K562 (cell line): Measurements from ENCODE around the gene UBE2E3. TPM values are rescaled to one million over a fixed set of nuclear protein-coding genes. Genes with fewer than 3 reads are reported as not detected.

ENCODE experiments used
- ATAC-seq: fragments of 200-7000 bp; cut with Tn5 transposase; 3 replicates; pipeline ENCODE4 v1.9.1; 2020; ENCODE audit warnings: moderate library complexity
- BruUV-seq: library from RNA; stranded (reverse); fragments of 400-500 nt; replicated peaks from 2 replicates; lab custom pipeline; 2021; lab: Mats Ljungman, UMichigan
- CTCF ChIA-PET: fragments of 300-600 bp; formaldehyde crosslinking; extraction: SDS; loops from one replicate; lab custom pipeline; 2021; ENCODE audit warnings: low intra/inter-chr PET ratio; lab: Yijun Ruan, JAX
- POLR2A ChIA-PET: fragments of 300-600, 350-650 bp; sonication (Branson Sonifier 250); formaldehyde crosslinking; extraction: SDS; loops from one replicate; lab custom pipeline; 2021; ENCODE audit warnings: antibody characterized with exemption, inconsistent platforms; lab: Yijun Ruan, JAX
- DNase-seq, 4 experiments: peaks; one replicate each; pipeline versions ENCODE4 v3.0.0 to v3.0.0-alpha.2; 2011 to 2018; ENCODE audit warnings: low spot score in 3 of 4, mixed read lengths in 3 of 4; ENCODE audit errors: extremely low read depth in 1 of 4
- FAIRE-seq: peaks from 2 replicates; lab custom pipeline; 2011; peaks lifted over from hg19 to GRCh38; lab: Jason Lieb, UNC
- H2AFZ ChIP-seq: 2 replicates; pipeline ENCODE4 v1.6.0; 2011; ENCODE audit warnings: low read depth, low read length, control low read depth, inconsistent platforms
- H3K27ac ChIP-seq: fragments of 200-600 bp; 3 replicates; pipeline ENCODE4 v1.8.0; 2011; ENCODE audit warnings: low read depth, mild to moderate bottlenecking, control low read depth, inconsistent platforms, low read length, moderate library complexity, mixed read lengths; ENCODE audit errors: extremely low read depth
- H3K27me3 ChIP-seq, 2 experiments: fragments of 300-600 bp in 1 of 2; 2 replicates in 1 of 2; 3 replicates in 1 of 2; pipeline versions ENCODE4 v1.6.0 to v1.8.0; 2011; ENCODE audit warnings: inconsistent platforms in 2 of 2, low read length in 2 of 2, mild to moderate bottlenecking in 1 of 2, mixed read lengths in 1 of 2, moderate library complexity in 1 of 2; ENCODE audit not compliant: control insufficient read depth in 2 of 2, insufficient read depth in 2 of 2
- H3K36me3 ChIP-seq: fragments of 300-600 bp; 3 replicates; pipeline ENCODE4 v1.8.0; 2011; ENCODE audit warnings: mild to moderate bottlenecking, low read length, inconsistent platforms; ENCODE audit not compliant: control insufficient read depth, insufficient read depth
- H3K4me1 ChIP-seq, 2 experiments: fragments of 200-600 bp in 1 of 2; replicated peaks in 1 of 2; 2 replicates in 1 of 2; 3 replicates in 1 of 2; pipeline versions ENCODE4 v1.5.1 to v1.8.0; 2011; ENCODE audit warnings: inconsistent platforms in 2 of 2, low read length in 2 of 2, mild to moderate bottlenecking in 1 of 2, mixed read lengths in 1 of 2, moderate library complexity in 1 of 2; ENCODE audit not compliant: control insufficient read depth in 2 of 2, insufficient read depth in 2 of 2
- H3K4me2 ChIP-seq: 2 replicates; pipeline ENCODE4 v1.6.1; 2011; ENCODE audit warnings: low read length, control low read depth, inconsistent platforms, mixed read lengths; ENCODE audit not compliant: insufficient read depth
- H3K4me3 ChIP-seq: fragments of 200-600 bp; sonication (generic), shearing (Covaris generic); 2 replicates; pipeline ENCODE4 v1.5.1; 2016; ENCODE audit warnings: control low read depth, inconsistent platforms
- H3K79me2 ChIP-seq: fragments of 200-600 bp; 3 replicates; pipeline ENCODE4 v1.8.0; 2011; ENCODE audit warnings: low read length, inconsistent platforms; ENCODE audit not compliant: control insufficient read depth, insufficient read depth
- H3K9ac ChIP-seq, 2 experiments: 2 replicates each; pipeline versions ENCODE4 v1.6.0 to v1.6.1; 2011; ENCODE audit warnings: low read depth in 2 of 2, low read length in 2 of 2, control low read depth in 1 of 2, inconsistent platforms in 1 of 2, mild to moderate bottlenecking in 1 of 2, mixed read lengths in 1 of 2; ENCODE audit not compliant: insufficient read depth in 1 of 2
- H3K9me1 ChIP-seq: one replicate; pipeline ENCODE4 v1.6.0; 2011; ENCODE audit warnings: inconsistent platforms, mild to moderate bottlenecking, low read length, moderate library complexity; ENCODE audit not compliant: control insufficient read depth, insufficient read depth
- H3K9me3 ChIP-seq: replicated peaks from 2 replicates; pipeline ENCODE4 v1.5.1; 2011; ENCODE audit warnings: low read depth, low read length, inconsistent platforms; ENCODE audit not compliant: control insufficient read depth, insufficient read depth
- H4K20me1 ChIP-seq: replicated peaks from 2 replicates; pipeline ENCODE4 v1.6.1; 2011; ENCODE audit warnings: low read length, inconsistent platforms, mixed read lengths; ENCODE audit not compliant: control insufficient read depth, insufficient read depth
- C11orf30 ChIP-seq: fragments of 450-650 bp; IDR thresholded peaks from 2 replicates; pipeline ENCODE4 v1.6.1; 2016; ENCODE audit warnings: low read depth, mild to moderate bottlenecking
- EP300 ChIP-seq: IDR thresholded peaks from 2 replicates; pipeline ENCODE4 v1.6.1; 2012; ENCODE audit warnings: low read length, improper control_type of control experiment
- HCFC1 ChIP-seq: IDR thresholded peaks from 2 replicates; pipeline ENCODE4 v1.6.1; 2012; ENCODE audit warnings: low read depth, low read length, improper control_type of control experiment
- MAFF ChIP-seq: IDR thresholded peaks from 2 replicates; pipeline ENCODE4 v1.6.1; 2012; ENCODE audit warnings: low read length, improper control_type of control experiment
- MAFG ChIP-seq: fragments of 450-650 bp; conservative IDR thresholded peaks from 2 replicates; pipeline ENCODE4 v1.6.1; 2016; ENCODE audit warnings: missing genetic modification characterization, missing compliant biosample characterization
- MAFK ChIP-seq: IDR thresholded peaks from 2 replicates; pipeline ENCODE4 v1.6.1; 2011; ENCODE audit warnings: low read length, improper control_type of control experiment
- MIER1 ChIP-seq: fragments of 450-650 bp; IDR thresholded peaks from 2 replicates; pipeline ENCODE4 v1.6.1; 2016; ENCODE audit warnings: antibody characterized with exemption, mild to moderate bottlenecking, low read depth
- NKRF ChIP-seq: fragments of 450-650 bp; IDR thresholded peaks from 2 replicates; pipeline ENCODE4 v1.6.1; 2016; ENCODE audit warnings: borderline replicate concordance
- PHF8 ChIP-seq: fragments of 200-600 bp; sonication (generic); IDR thresholded peaks from 2 replicates; pipeline ENCODE4 v1.6.1; 2012; ENCODE audit warnings: mixed run types, mild to moderate bottlenecking, inconsistent platforms, low read length, moderate library complexity, borderline replicate concordance
- SMAD2 ChIP-seq: fragments of 150-350 bp; IDR thresholded peaks from 2 replicates; pipeline ENCODE4 v1.6.1; 2014; ENCODE audit warnings: low read depth, mild to moderate bottlenecking, low read length
- ZNF316 ChIP-seq: fragments of 450-650 bp; IDR thresholded peaks from 2 replicates; pipeline ENCODE4 v1.6.1; 2016
- WGBS: fragments of 100-300 bp; shearing (Covaris generic); methylation state at CpG from one replicate; pipeline ENCODE4 v1.1.6; 2016; ENCODE audit warnings: low coverage, mixed read lengths; ENCODE audit not compliant: insufficient coverage; ENCODE audit errors: missing lambda C conversion rate; 5-methylcytosine and 5-hydroxymethylcytosine counted together
- in situ Hi-C: fragments of 300-500 bp; cut with MboI; formaldehyde crosslinking; loops from 4 replicates; pipeline ENCODE4 v1.15.0; 2018; ENCODE audit warnings: inconsistent platforms, mixed read lengths
- intact Hi-C: fragments of 100-400 bp; cut with micrococcal nuclease; formaldehyde crosslinking; loops from 2 replicates; pipeline ENCODE4 v1.14.2; 2022
- polyA plus RNA-seq, 8 experiments: library from polyadenylated mRNA; depleted of rRNA in 4 of 8; stranded (reverse) in 5 of 8; unstranded in 3 of 8; fragments of >200 nt; fragmentation: Nextera tagmentation in 2 of 8; fragmentation: Illumina TruSeq in 1 of 8; extraction: Ambion mirVana in 2 of 8; extraction: Trizol in 1 of 8; gene quantifications; 2 replicates each; pipeline versions ENCODE4 v1.2.1 to v1.2.3, GENCODE V29; 2011 to 2014; ENCODE audit warnings: inconsistent platforms in 1 of 8, missing spikeins in 1 of 8
- total RNA-seq, 7 experiments: library from RNA; depleted of rRNA in 6 of 7; stranded (reverse); fragments of >200 nt in 6 of 7; fragmentation: Illumina TruSeq in 2 of 7; extraction: Trizol in 2 of 7; gene quantifications; 2 replicates each; pipeline versions ENCODE4 v1.2.1 to v1.2.3, GENCODE V29; 2011 to 2021; ENCODE audit warnings: low replicate concordance in 1 of 7
- TF ChIP-seq, protein P1 (sequence below), 2 experiments: fragments of 200-800 bp in 1 of 2; sonication (Bioruptor generic) in 1 of 2; sonication (generic) in 1 of 2; formaldehyde crosslinking in 1 of 2; IDR thresholded peaks in 1 of 2; conservative IDR thresholded peaks in 1 of 2; 2 replicates each; pipeline versions ENCODE4 v1.5.0 to v1.6.1; 2016 to 2020; ENCODE audit warnings: missing compliant biosample characterization in 1 of 2, missing genetic modification characterization in 1 of 2, missing genetic modification reagents in 1 of 2

The UBE2E3 gene
- total and polyA plus RNA-seq, 9 of the 15 experiments (the other 6 are each of a cell fraction or from before 2014, with no cell fraction given) = 58.2 to 173 (median 78.0) TPM

- TF ChIP-seq PHF8 (no peak), HCFC1 (no peak), EP300 (no peak)
- TF ChIP-seq, protein P1, sequence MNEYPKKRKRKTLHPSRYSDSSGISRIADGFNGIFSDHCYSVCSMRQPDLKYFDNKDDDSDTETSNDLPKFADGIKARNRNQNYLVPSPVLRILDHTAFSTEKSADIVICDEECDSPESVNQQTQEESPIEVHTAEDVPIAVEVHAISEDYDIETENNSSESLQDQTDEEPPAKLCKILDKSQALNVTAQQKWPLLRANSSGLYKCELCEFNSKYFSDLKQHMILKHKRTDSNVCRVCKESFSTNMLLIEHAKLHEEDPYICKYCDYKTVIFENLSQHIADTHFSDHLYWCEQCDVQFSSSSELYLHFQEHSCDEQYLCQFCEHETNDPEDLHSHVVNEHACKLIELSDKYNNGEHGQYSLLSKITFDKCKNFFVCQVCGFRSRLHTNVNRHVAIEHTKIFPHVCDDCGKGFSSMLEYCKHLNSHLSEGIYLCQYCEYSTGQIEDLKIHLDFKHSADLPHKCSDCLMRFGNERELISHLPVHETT (CRISPR knock-in tag; conservative IDR thresholded peaks at IDR 0.05 in 1 of 2, IDR thresholded peaks at IDR 0.05 in 1 of 2) = no peak
Measured at GRCh38 chr2:180962727-180963314, 17.6 kb upstream of the UBE2E3 start (continued).

DNA sequence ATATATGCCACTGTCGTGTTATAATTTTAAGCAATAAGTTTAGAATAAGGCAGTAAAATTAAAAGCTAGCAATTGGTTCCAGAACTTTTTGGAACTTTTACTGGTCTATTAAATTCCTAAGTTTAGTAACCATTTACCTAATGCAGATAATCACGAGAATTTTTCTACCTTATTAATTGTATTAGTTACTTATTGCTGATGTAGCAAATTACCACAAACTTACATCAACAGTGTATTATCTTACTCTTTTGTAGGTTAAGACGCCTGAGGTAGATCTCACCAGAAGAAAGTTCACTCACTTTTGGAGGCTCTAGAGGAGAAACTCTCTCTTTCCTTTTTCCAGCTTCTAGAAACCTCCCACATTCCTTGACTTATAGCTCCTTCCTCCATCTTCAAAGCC is 14.0 kb upstream of the UBE2E3 start:
- Histone ChIP-seq H3K9me3 (no peaks in the 10 kb centered on the region), H3K4me1 (no peaks in the 10 kb centered on the region), H3K9me1 (no peaks in the 10 kb centered on the region), H3K4me2 (no peak overlapping the region), H3K4me3 (no peak overlapping the region), H2AFZ (no peak overlapping the region), H3K27ac (no peak overlapping the region), H3K27me3 (no peaks in the 10 kb centered on the region), H3K9ac (no peak overlapping the region), H3K79me2 (no peaks in the 10 kb centered on the region), H3K36me3 (no peaks in the 10 kb centered on the region), H4K20me1 (no peaks in the 10 kb centered on the region)
- no TSS peak for BruUV-seq
- FAIRE-seq = no peak
- intact Hi-C loops = no loop called here
- peak; percentile 96 for TF ChIP-seq MAFF
- TF ChIP-seq MAFG (tag) = peak; percentile 88
- TF ChIP-seq ZNF316 = peak; percentile 96
- no peak for TF ChIP-seq NKRF
- TF ChIP-seq SMAD2 = no peak
- peak; percentile 89 for TF ChIP-seq C11orf30
- TF ChIP-seq MIER1 = no peak
- TF ChIP-seq MAFK = peak; percentile 96
- CTCF ChIA-PET = no interaction called here
- no peak for DNase-seq
- in situ Hi-C loops = no loop called here
- WGBS = 10% methylated on average over 3 of the region's 3 CpGs
- ATAC-seq = no peak
- POLR2A ChIA-PET = interaction anchor here (3.5 kb wide), 1 partner anchor 13 kb away, joined by 34 read pairs; the partner anchor contains the start of gene UBE2E3
